WTC11 (cell line): ENCODE results near the gene CKM. TPM values are rescaled to one million over a fixed set of nuclear protein-coding genes. Genes with fewer than 3 reads are reported as not detected.

Source experiments
- ATAC-seq: fragments of 200-7000 bp; cut with Tn5 transposase; 2 replicates; pipeline ENCODE4 v1.10.0; 2021; ENCODE audit warnings: mild to moderate bottlenecking, moderate library complexity
- CTCF ChIA-PET: fragments of 300-600 bp; sonication (Branson Sonifier 250); formaldehyde crosslinking; loops from one replicate; lab custom pipeline; 2021; ENCODE audit warnings: antibody characterized with exemption; lab: Charles Lee
- POLR2A ChIA-PET: fragments of 350-600 bp; sonication (Branson Sonifier 250); formaldehyde crosslinking; loops from one replicate; lab custom pipeline; 2021; ENCODE audit warnings: antibody characterized with exemption; lab: Charles Lee
- DNase-seq: peaks from one replicate; pipeline ENCODE4 v3.0.0; 2021; ENCODE audit warnings: low spot score
- H3K27ac Mint-ChIP-seq: 2 replicates; pipeline ENCODE4 v1.8.0; 2021; ENCODE audit warnings: mixed read lengths
- H3K27me3 Mint-ChIP-seq: 2 replicates; pipeline ENCODE4 v1.8.0; 2021; ENCODE audit warnings: low read depth, mild to moderate bottlenecking, moderate library complexity, mixed read lengths
- H3K36me3 Mint-ChIP-seq: 2 replicates; pipeline ENCODE4 v1.8.0; 2021; ENCODE audit warnings: mixed read lengths
- H3K4me1 Mint-ChIP-seq: 2 replicates; pipeline ENCODE4 v1.8.0; 2022; ENCODE audit warnings: mixed read lengths
- H3K4me3 Mint-ChIP-seq: 2 replicates; pipeline ENCODE4 v1.8.0; 2021; ENCODE audit warnings: mild to moderate bottlenecking, moderate library complexity, mixed read lengths
- H3K9me3 Mint-ChIP-seq: 2 replicates; pipeline ENCODE4 v1.8.0; 2021; ENCODE audit warnings: mixed read lengths
- ESRRA ChIP-seq: sonication (generic); formaldehyde crosslinking; IDR thresholded peaks from 2 replicates; pipeline ENCODE4 v1.8.1; 2022; ENCODE audit warnings: mild to moderate bottlenecking, missing genetic modification reagents, borderline replicate concordance
- IRF2 ChIP-seq: sonication (generic); formaldehyde crosslinking; IDR thresholded peaks from 2 replicates; pipeline ENCODE4 v1.8.0; 2022; ENCODE audit warnings: low read depth, missing genetic modification reagents, borderline replicate concordance
- JUN ChIP-seq: sonication (generic); formaldehyde crosslinking; IDR thresholded peaks from 2 replicates; pipeline ENCODE4 v1.8.0; 2023; ENCODE audit warnings: mild to moderate bottlenecking, missing genetic modification reagents
- MXD4 ChIP-seq: fragments of 250-450 bp; sonication (Bioruptor Pico); IDR thresholded peaks from 2 replicates; pipeline ENCODE4 v1.8.0; 2021; ENCODE audit warnings: mild to moderate bottlenecking, moderate library complexity, borderline replicate concordance
- NFATC4 ChIP-seq: fragments of 250-450 bp; sonication (Bioruptor Pico); IDR thresholded peaks from 2 replicates; pipeline ENCODE4 v1.9.0; 2021; ENCODE audit warnings: mild to moderate bottlenecking
- SMAD3 ChIP-seq: sonication (generic); formaldehyde crosslinking; IDR thresholded peaks from 2 replicates; pipeline ENCODE4 v1.8.0; 2022; ENCODE audit warnings: missing genetic modification reagents, mild to moderate bottlenecking, borderline replicate concordance
- SOX15 ChIP-seq: fragments of 250-450 bp; sonication (Bioruptor Pico); IDR thresholded peaks from 2 replicates; pipeline ENCODE4 v1.9.0; 2021; ENCODE audit warnings: mild to moderate bottlenecking
- TCF7 ChIP-seq: sonication (generic); formaldehyde crosslinking; IDR thresholded peaks from 2 replicates; pipeline ENCODE4 v1.8.0; 2022; ENCODE audit warnings: mild to moderate bottlenecking, low read depth, missing genetic modification reagents, moderate library complexity
- ZNF232 ChIP-seq: sonication (generic); formaldehyde crosslinking; IDR thresholded peaks from 2 replicates; pipeline ENCODE4 v1.8.0; 2022; ENCODE audit warnings: mild to moderate bottlenecking, missing genetic modification reagents
- ZNF396 ChIP-seq: fragments of 250-450 bp; sonication (Bioruptor Pico); IDR thresholded peaks from 2 replicates; pipeline ENCODE4 v1.8.0; 2021; ENCODE audit warnings: mild to moderate bottlenecking, moderate library complexity, borderline replicate concordance
- ZNF423 ChIP-seq: fragments of 250-450 bp; sonication (Bioruptor Pico); IDR thresholded peaks from 2 replicates; pipeline ENCODE4 v2.1.2; 2022; ENCODE audit warnings: mild to moderate bottlenecking, moderate library complexity
- total RNA-seq: library from RNA; stranded (reverse); gene quantifications from 3 replicates; pipeline ENCODE4 v1.2.3, GENCODE V29; 2021
- TF ChIP-seq, protein P1 (sequence below): sonication (generic); formaldehyde crosslinking; IDR thresholded peaks from 2 replicates; pipeline ENCODE4 v1.8.1; 2022; ENCODE audit warnings: mild to moderate bottlenecking, moderate library complexity, missing genetic modification reagents
- TF ChIP-seq, protein P2 (sequence below): fragments of 250-450 bp; sonication (Bioruptor Pico); IDR thresholded peaks from 2 replicates; pipeline ENCODE4 v1.9.0; 2021; ENCODE audit warnings: moderate library complexity, mild to moderate bottlenecking, inconsistent platforms, borderline replicate concordance
- TF ChIP-seq, protein P3 (sequence below): sonication (generic); formaldehyde crosslinking; IDR thresholded peaks from 2 replicates; pipeline ENCODE4 v1.8.0; 2022; ENCODE audit warnings: mild to moderate bottlenecking, missing genetic modification reagents
- TF ChIP-seq, protein P4 (sequence below): fragments of 250-450 bp; sonication (Bioruptor Pico); IDR thresholded peaks from 2 replicates; pipeline ENCODE4 v1.9.0; 2021; ENCODE audit warnings: mild to moderate bottlenecking
- TF ChIP-seq, protein P5 (sequence below): sonication (generic); formaldehyde crosslinking; IDR thresholded peaks from 2 replicates; pipeline ENCODE4 v1.8.0; 2022; ENCODE audit warnings: mild to moderate bottlenecking, missing genetic modification reagents
- TF ChIP-seq, protein P6 (sequence below): sonication (generic); formaldehyde crosslinking; IDR thresholded peaks from 2 replicates; pipeline ENCODE4 v1.8.1; 2023; ENCODE audit warnings: mild to moderate bottlenecking, missing genetic modification reagents, moderate library complexity
- TF ChIP-seq, protein P7 (sequence below): sonication (generic); formaldehyde crosslinking; IDR thresholded peaks from 2 replicates; pipeline ENCODE4 v1.8.0; 2023; ENCODE audit warnings: missing genetic modification reagents, mild to moderate bottlenecking, borderline replicate concordance
- TF ChIP-seq, protein P8 (sequence below): sonication (generic); formaldehyde crosslinking; IDR thresholded peaks from 2 replicates; pipeline ENCODE4 v1.8.1; 2022; ENCODE audit warnings: missing genetic modification reagents, borderline replicate concordance

Gene CKM
- total RNA-seq, 1 experiment from 2014 or later = not detected

DNA sequence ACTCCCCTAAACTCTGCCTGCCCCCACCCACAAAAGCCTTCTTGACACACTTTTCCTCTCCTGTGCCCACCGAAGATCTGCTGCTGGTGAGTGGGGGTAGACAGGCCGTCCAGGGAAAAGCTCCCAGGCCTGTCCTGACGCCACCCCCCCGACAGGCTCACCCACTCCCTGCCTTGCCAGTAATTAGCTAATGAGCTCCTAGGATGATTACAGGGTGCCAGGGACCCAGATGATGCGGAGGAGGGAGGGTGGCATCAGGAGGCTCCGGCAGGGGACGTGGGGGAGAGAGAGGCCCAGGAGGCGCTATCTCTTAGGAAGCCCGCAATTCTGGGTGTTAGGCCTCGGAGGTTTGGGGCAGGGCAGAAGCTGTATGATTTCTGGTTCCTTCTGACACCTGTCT, 44.6 kb downstream of the CKM start (continued):
- TF ChIP-seq ZNF423 (CRISPR knock-in tag) (no peak), JUN (CRISPR knock-in tag) (no peak)
- TF ChIP-seq, protein P1, sequence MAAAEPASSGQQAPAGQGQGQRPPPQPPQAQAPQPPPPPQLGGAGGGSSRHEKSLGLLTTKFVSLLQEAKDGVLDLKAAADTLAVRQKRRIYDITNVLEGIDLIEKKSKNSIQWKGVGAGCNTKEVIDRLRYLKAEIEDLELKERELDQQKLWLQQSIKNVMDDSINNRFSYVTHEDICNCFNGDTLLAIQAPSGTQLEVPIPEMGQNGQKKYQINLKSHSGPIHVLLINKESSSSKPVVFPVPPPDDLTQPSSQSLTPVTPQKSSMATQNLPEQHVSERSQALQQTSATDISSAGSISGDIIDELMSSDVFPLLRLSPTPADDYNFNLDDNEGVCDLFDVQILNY (CRISPR knock-in tag) = no peak

DNA sequence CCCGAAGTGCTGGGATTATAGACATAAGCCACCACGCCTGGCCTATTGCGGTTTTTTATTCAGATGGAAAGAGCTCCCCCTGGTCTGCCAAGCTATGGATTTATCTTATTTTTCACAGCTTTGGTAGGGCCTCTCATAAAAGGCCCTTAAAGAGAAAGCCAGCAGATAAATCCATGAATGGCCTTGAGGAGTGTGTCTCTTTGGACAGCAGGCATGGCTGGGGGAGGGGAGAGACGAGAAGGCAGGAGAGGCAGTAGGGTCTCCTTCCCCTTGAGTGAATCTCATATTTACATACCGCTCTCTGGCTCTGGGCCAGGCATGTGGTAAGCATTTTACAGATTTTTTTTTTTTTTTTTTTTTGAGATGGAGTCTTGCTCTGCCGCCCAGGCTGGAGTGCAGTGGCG, 46.4 kb downstream of the CKM start:
- ChIA-PET POLR2A (no interaction called here), CTCF (no interaction called here)
- no peak overlapping the region for H3K27ac Mint-ChIP-seq
- DNase-seq (no peak), ATAC-seq (no peak)
- no peaks in the 10 kb centered on the region for H3K27me3 Mint-ChIP-seq
- H3K4me3 Mint-ChIP-seq = no peak overlapping the region
- peaks cover 27% of the 10 kb centered on the region for H3K36me3 Mint-ChIP-seq
- no peaks in the 10 kb centered on the region for H3K4me1 Mint-ChIP-seq
- H3K9me3 Mint-ChIP-seq = no peaks in the 10 kb centered on the region
- TF ChIP-seq MXD4 (no peak), IRF2 (CRISPR knock-in tag) (no peak), JUN (CRISPR knock-in tag) (no peak), NFATC4 (CRISPR knock-in tag) (no peak), TCF7 (CRISPR knock-in tag) (no peak), ZNF396 (no peak), ESRRA (CRISPR knock-in tag) (no peak), SMAD3 (CRISPR knock-in tag) (no peak), ZNF232 (CRISPR knock-in tag) (no peak), SOX15 (CRISPR knock-in tag) (no peak)
- TF ChIP-seq, protein P2, sequence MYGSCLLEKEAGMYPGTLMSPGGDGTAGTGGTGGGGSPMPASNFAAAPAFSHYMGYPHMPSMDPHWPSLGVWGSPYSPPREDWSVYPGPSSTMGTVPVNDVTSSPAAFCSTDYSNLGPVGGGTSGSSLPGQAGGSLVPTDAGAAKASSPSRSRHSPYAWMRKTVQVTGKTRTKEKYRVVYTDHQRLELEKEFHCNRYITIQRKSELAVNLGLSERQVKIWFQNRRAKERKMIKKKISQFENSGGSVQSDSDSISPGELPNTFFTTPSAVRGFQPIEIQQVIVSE (CRISPR knock-in tag) = no peak
- TF ChIP-seq, protein P3, sequence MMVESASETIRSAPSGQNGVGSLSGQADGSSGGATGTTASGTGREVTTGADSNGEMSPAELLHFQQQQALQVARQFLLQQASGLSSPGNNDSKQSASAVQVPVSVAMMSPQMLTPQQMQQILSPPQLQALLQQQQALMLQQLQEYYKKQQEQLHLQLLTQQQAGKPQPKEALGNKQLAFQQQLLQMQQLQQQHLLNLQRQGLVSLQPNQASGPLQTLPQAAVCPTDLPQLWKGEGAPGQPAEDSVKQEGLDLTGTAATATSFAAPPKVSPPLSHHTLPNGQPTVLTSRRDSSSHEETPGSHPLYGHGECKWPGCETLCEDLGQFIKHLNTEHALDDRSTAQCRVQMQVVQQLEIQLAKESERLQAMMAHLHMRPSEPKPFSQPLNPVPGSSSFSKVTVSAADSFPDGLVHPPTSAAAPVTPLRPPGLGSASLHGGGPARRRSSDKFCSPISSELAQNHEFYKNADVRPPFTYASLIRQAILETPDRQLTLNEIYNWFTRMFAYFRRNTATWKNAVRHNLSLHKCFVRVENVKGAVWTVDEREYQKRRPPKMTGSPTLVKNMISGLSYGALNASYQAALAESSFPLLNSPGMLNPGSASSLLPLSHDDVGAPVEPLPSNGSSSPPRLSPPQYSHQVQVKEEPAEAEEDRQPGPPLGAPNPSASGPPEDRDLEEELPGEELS (CRISPR knock-in tag) = no peak
- TF ChIP-seq, protein P4, sequence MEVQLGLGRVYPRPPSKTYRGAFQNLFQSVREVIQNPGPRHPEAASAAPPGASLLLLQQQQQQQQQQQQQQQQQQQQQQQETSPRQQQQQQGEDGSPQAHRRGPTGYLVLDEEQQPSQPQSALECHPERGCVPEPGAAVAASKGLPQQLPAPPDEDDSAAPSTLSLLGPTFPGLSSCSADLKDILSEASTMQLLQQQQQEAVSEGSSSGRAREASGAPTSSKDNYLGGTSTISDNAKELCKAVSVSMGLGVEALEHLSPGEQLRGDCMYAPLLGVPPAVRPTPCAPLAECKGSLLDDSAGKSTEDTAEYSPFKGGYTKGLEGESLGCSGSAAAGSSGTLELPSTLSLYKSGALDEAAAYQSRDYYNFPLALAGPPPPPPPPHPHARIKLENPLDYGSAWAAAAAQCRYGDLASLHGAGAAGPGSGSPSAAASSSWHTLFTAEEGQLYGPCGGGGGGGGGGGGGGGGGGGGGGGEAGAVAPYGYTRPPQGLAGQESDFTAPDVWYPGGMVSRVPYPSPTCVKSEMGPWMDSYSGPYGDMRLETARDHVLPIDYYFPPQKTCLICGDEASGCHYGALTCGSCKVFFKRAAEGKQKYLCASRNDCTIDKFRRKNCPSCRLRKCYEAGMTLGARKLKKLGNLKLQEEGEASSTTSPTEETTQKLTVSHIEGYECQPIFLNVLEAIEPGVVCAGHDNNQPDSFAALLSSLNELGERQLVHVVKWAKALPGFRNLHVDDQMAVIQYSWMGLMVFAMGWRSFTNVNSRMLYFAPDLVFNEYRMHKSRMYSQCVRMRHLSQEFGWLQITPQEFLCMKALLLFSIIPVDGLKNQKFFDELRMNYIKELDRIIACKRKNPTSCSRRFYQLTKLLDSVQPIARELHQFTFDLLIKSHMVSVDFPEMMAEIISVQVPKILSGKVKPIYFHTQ = no peak
- TF ChIP-seq, protein P5, sequence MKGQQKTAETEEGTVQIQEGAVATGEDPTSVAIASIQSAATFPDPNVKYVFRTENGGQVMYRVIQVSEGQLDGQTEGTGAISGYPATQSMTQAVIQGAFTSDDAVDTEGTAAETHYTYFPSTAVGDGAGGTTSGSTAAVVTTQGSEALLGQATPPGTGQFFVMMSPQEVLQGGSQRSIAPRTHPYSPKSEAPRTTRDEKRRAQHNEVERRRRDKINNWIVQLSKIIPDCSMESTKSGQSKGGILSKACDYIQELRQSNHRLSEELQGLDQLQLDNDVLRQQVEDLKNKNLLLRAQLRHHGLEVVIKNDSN (CRISPR knock-in tag) = no peak
- TF ChIP-seq, protein P6, sequence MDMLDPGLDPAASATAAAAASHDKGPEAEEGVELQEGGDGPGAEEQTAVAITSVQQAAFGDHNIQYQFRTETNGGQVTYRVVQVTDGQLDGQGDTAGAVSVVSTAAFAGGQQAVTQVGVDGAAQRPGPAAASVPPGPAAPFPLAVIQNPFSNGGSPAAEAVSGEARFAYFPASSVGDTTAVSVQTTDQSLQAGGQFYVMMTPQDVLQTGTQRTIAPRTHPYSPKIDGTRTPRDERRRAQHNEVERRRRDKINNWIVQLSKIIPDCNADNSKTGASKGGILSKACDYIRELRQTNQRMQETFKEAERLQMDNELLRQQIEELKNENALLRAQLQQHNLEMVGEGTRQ (CRISPR knock-in tag) = no peak
- TF ChIP-seq, protein P7, sequence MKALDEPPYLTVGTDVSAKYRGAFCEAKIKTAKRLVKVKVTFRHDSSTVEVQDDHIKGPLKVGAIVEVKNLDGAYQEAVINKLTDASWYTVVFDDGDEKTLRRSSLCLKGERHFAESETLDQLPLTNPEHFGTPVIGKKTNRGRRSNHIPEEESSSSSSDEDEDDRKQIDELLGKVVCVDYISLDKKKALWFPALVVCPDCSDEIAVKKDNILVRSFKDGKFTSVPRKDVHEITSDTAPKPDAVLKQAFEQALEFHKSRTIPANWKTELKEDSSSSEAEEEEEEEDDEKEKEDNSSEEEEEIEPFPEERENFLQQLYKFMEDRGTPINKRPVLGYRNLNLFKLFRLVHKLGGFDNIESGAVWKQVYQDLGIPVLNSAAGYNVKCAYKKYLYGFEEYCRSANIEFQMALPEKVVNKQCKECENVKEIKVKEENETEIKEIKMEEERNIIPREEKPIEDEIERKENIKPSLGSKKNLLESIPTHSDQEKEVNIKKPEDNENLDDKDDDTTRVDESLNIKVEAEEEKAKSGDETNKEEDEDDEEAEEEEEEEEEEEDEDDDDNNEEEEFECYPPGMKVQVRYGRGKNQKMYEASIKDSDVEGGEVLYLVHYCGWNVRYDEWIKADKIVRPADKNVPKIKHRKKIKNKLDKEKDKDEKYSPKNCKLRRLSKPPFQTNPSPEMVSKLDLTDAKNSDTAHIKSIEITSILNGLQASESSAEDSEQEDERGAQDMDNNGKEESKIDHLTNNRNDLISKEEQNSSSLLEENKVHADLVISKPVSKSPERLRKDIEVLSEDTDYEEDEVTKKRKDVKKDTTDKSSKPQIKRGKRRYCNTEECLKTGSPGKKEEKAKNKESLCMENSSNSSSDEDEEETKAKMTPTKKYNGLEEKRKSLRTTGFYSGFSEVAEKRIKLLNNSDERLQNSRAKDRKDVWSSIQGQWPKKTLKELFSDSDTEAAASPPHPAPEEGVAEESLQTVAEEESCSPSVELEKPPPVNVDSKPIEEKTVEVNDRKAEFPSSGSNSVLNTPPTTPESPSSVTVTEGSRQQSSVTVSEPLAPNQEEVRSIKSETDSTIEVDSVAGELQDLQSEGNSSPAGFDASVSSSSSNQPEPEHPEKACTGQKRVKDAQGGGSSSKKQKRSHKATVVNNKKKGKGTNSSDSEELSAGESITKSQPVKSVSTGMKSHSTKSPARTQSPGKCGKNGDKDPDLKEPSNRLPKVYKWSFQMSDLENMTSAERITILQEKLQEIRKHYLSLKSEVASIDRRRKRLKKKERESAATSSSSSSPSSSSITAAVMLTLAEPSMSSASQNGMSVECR (CRISPR knock-in tag) = no peak
- TF ChIP-seq, protein P8, sequence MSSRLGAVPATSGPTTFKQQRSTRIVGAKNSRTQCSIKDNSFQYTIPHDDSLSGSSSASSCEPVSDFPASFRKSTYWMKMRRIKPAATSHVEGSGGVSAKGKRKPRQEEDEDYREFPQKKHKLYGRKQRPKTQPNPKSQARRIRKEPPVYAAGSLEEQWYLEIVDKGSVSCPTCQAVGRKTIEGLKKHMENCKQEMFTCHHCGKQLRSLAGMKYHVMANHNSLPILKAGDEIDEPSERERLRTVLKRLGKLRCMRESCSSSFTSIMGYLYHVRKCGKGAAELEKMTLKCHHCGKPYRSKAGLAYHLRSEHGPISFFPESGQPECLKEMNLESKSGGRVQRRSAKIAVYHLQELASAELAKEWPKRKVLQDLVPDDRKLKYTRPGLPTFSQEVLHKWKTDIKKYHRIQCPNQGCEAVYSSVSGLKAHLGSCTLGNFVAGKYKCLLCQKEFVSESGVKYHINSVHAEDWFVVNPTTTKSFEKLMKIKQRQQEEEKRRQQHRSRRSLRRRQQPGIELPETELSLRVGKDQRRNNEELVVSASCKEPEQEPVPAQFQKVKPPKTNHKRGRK = no peak
- TF ChIP-seq, protein P1 (CRISPR knock-in tag) = no peak
